Tibial nerve (tissue), 4 donors: ENCODE results near the gene TNK2. TPM values are rescaled to one million over a fixed set of nuclear protein-coding genes. Genes with fewer than 3 reads are reported as not detected.
A peak's percentile ranks its signal among the peaks of the same experiment; 100 is the strongest.

Experiments
- DNase-seq, 2 donors: peaks; one replicate each; pipeline ENCODE4 v3.0.0-alpha.2; 2019; ENCODE audit warnings: low spot score in 2 of 2
- H3K27ac ChIP-seq, 4 donors: fragments of 200-600 bp; sonication (generic) in 3 of 4; one replicate each; pipeline ENCODE4 v1.5.1; 2017 to 2019; ENCODE audit warnings: mild to moderate bottlenecking in 1 of 4
- H3K27me3 ChIP-seq, 2 donors: fragments of 200-600 bp; sonication (generic) in 1 of 2; one replicate each; pipeline versions ENCODE4 v1.5.1 to v1.6.0; 2017 to 2019
- H3K36me3 ChIP-seq, 3 donors: fragments of 200-600 bp; sonication (generic); one replicate each; pipeline ENCODE4 v1.5.1; 2018 to 2019
- H3K4me1 ChIP-seq, 4 donors: fragments of 200-600 bp; sonication (generic) in 3 of 4; one replicate each; pipeline ENCODE4 v1.5.1; 2017 to 2019
- H3K4me3 ChIP-seq, 4 donors: fragments of 200-600 bp; sonication (generic) in 3 of 4; one replicate each; pipeline ENCODE4 v1.5.1; 2017 to 2019; ENCODE audit warnings: mild to moderate bottlenecking in 1 of 4, moderate library complexity in 1 of 4
- H3K9me3 ChIP-seq, 4 donors: fragments of 200-600 bp; sonication (generic) in 3 of 4; one replicate each; pipeline ENCODE4 v1.5.1; 2017 to 2019
- CTCF ChIP-seq, 5 experiments: fragments of 200-600 bp in 3 of 5; fragments of 450-650 bp in 2 of 5; sonication (generic) in 3 of 5; IDR thresholded peaks; one replicate each; pipeline ENCODE4 v1.5.1; 2016 to 2019; ENCODE audit warnings: antibody characterized with exemption in 5 of 5, mild to moderate bottlenecking in 3 of 5, moderate library complexity in 2 of 5
- EP300 ChIP-seq, 2 donors: sonication (generic); formaldehyde crosslinking; IDR thresholded peaks; one replicate each; pipeline ENCODE4 v1.6.1; 2017; ENCODE audit warnings: antibody characterized with exemption in 2 of 2, mild to moderate bottlenecking in 1 of 2
- POLR2A ChIP-seq, 2 donors: fragments of 450-650 bp; IDR thresholded peaks; one replicate each; pipeline ENCODE4 v1.6.1; 2017; ENCODE audit warnings: antibody characterized with exemption in 2 of 2, mild to moderate bottlenecking in 2 of 2, moderate library complexity in 2 of 2
- WGBS, 2 donors: methylation state at CpG; one replicate each; pipeline ENCODE4 v1.1.5; 2018; 5-methylcytosine and 5-hydroxymethylcytosine counted together
- total RNA-seq, 4 donors: library from RNA; depleted of rRNA; stranded (reverse); fragments of >200 nt; gene quantifications; one replicate each; pipeline ENCODE4 v1.1.0, GENCODE V29; 2016

The TNK2 gene
- total RNA-seq, 4 donors from 2014 or later, result 22.2 to 81.9 (median 34.0) TPM

DNA sequence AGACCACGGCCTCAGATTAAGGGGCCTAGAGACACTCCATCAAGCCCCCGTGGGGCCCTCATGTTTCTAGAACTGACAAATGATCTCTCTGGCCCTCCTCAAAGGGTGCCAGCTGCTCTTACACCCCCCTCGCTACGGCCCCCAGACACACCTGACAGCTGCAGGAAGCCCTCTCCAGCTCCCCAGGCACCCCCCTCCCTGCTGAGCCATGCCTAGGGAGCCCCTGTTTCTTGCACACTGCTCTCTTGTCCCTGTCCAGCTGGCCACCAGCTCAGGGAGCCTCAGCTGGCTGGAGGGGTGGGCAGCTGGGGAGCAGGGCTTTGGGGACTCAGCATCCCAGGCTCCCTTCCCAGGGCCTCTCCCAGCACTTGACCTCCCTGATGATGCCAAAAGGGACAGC, 14.8 kb downstream of the TNK2 start:
- Histone ChIP-seq H3K36me3 (no peaks in the 10 kb centered on the region), H3K27me3 (no peaks in the 10 kb centered on the region), H3K4me3 (no peak overlapping the region), H3K27ac (peak overlapping the region; percentile 41 to 98 (median 80)), H3K4me1 (peaks cover 0 to 83% (median 48%) of the 10 kb centered on the region in 4 donors), H3K9me3 (no peaks in the 10 kb centered on the region)
- 58 to 61% methylated on average over 4 of the region's 4 CpGs for WGBS, 2 donors
- no peak for DNase-seq
- TF ChIP-seq EP300 (IDR thresholded peaks at IDR 0.05) (no peak), CTCF (IDR thresholded peaks at IDR 0.05) (no peak), POLR2A (IDR thresholded peaks at IDR 0.05) (no peak)

GRCh38 chr3:195893044-195893395, 15.3 kb downstream of the TNK2 start:
- H3K4me1 ChIP-seq, result peaks cover 0 to 78% (median 48%) of the 10 kb centered on the region in 4 donors
- DNase-seq, result no peak
- H3K27me3 ChIP-seq, result no peaks in the 10 kb centered on the region
- H3K36me3 ChIP-seq, result peaks cover 0 to 5% (median 0%) of the 10 kb centered on the region in 3 donors
- H3K4me3 ChIP-seq, result peak overlapping the region in 1 of 4 donors; percentile 42
- WGBS, 2 donors, result 25% methylated on average over 2 of the region's 9 CpGs; no CpG with 5 or more reads in 1 of the 2 donors
- TF ChIP-seq POLR2A (IDR thresholded peaks at IDR 0.05) (no peak), CTCF (IDR thresholded peaks at IDR 0.05) (no peak), EP300 (IDR thresholded peaks at IDR 0.05) (no peak)
- peak overlapping the region; percentile 41 to 98 (median 80) for H3K27ac ChIP-seq
- H3K9me3 ChIP-seq, result no peaks in the 10 kb centered on the region

DNA sequence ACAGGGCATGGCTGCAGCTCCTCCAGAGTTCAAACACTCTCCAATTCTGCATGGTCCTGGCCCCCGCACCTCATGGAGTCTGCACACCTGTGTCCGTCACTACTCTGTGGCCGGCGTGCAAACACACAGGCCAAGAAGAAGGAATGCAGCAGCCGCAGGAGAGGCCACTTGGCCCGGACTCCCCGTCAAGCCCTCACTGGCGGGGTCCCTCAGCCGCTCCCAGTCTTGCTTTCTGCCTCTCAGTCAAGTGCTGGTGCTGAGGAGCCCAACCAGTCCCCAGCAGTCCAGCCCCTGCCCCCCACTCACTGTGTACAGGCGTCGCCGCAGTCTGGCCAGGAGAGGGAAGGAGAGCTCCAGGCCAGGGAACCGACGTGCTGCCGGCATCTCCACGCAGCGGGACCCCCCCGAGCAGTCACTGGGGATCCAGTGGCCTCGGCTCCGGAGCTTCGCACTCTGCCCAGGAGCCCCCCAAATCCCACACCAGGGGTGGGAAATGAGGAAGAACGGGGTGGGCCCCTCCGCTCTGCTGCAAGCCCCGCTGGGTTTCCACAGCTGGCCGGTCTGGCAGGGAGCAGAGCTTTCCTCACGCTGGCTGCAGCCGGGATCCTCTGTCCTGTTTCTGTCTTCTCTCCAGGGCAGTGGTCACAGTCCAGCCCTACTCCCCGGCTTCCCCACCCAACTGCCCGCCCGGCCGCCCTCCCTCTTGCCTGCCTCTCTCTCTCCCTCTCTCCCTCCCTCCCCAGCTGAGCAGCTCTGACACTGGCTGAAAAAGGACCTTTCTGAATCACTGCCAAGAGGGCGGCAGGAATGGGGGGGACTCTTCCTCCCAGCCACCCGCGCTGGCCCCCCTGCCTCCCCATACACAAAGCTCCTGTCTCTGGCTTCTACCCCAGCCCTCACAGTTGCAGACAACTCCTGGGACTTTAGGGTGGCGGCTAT, 16.0 kb downstream of the TNK2 start:
- H3K27me3 ChIP-seq, result no peaks in the 10 kb centered on the region
- TF ChIP-seq CTCF (IDR thresholded peaks at IDR 0.05), result no peak
- TF ChIP-seq EP300 (IDR thresholded peaks at IDR 0.05), result peak in 1 of 2 donors; percentile 41
- 12 to 20% methylated on average over 16 to 24 of the region's 35 CpGs for WGBS, 2 donors
- DNase-seq, result peak; percentile 27 to 37
- H3K36me3 ChIP-seq, result peaks cover 0 to 11% (median 0%) of the 10 kb centered on the region in 3 donors
- H3K27ac ChIP-seq, result peak overlapping the region; percentile 41 to 98 (median 80)
- H3K9me3 ChIP-seq, result no peaks in the 10 kb centered on the region
- peaks cover 0 to 72% (median 47%) of the 10 kb centered on the region in 4 donors for H3K4me1 ChIP-seq
- H3K4me3 ChIP-seq, result peak overlapping the region in 3 of 4 donors; percentile 21 to 42 (median 26)

GRCh38 chr3:195891431-195892104, 16.8 kb downstream of the TNK2 start:
- Histone ChIP-seq H3K36me3 (peaks cover 0 to 12% (median 0%) of the 10 kb centered on the region in 3 donors), H3K27ac (peak overlapping the region in 2 of 4 donors; percentile 50 to 90), H3K27me3 (no peaks in the 10 kb centered on the region), H3K4me3 (peak overlapping the region in 1 of 4 donors; percentile 42), H3K4me1 (peaks cover 0 to 66% (median 39%) of the 10 kb centered on the region in 4 donors), H3K9me3 (no peaks in the 10 kb centered on the region)
- WGBS, 2 donors, result 66 to 73% methylated on average over 18 to 19 of the region's 19 CpGs
- DNase-seq, result no peak
- TF ChIP-seq CTCF (IDR thresholded peaks at IDR 0.05) (no peak), EP300 (IDR thresholded peaks at IDR 0.05) (no peak), POLR2A (IDR thresholded peaks at IDR 0.05) (no peak)
